OCI-LY7 (cell line): ENCODE results near the gene PARM1.

Experiments used
- CTCF ChIP-seq: fragments of 200-600 bp; sonication (generic); conservative IDR thresholded peaks from 2 replicates; pipeline ENCODE4 v1.5.1; 2014; ENCODE audit warnings: mild to moderate bottlenecking, antibody characterized with exemption, low read length, moderate library complexity, mixed read lengths
- EZH2phosphoT487 ChIP-seq: fragments of 200-600 bp; sonication (generic); IDR thresholded peaks from 2 replicates; pipeline ENCODE4 v1.6.1; 2018; ENCODE audit warnings: low read depth, borderline replicate concordance, mild to moderate bottlenecking, mixed run types, antibody characterized with exemption, low read length, moderate library complexity, mixed read lengths

GRCh38 chr4:75065909-75066308, 133.0 kb downstream of the PARM1 start:
- TF ChIP-seq EZH2phosphoT487: no peak
- TF ChIP-seq CTCF: no peak
